BE2C (cell line): ENCODE data around the gene PDZD8.

Source experiments
- DNase-seq: peaks from one replicate; pipeline ENCODE4 v3.0.0-alpha.2; 2020
- H3K27me3 ChIP-seq: fragments of 250-450 bp; sonication (Bioruptor Pico); 2 replicates; pipeline ENCODE4 v1.5.1; 2020; ENCODE audit warnings: mild to moderate bottlenecking
- H3K36me3 ChIP-seq: fragments of 250-450 bp; sonication (Bioruptor Pico); 2 replicates; pipeline ENCODE4 v1.5.1; 2020; ENCODE audit warnings: mild to moderate bottlenecking
- H3K4me1 ChIP-seq: fragments of 250-450 bp; sonication (Bioruptor Pico); 2 replicates; pipeline ENCODE4 v1.5.1; 2020
- H3K4me3 ChIP-seq: 2 replicates; pipeline ENCODE4 v1.5.1; 2011; ENCODE audit warnings: low read depth, low read length
- H3K9me3 ChIP-seq: fragments of 250-450 bp; sonication (Bioruptor Pico); 2 replicates; pipeline ENCODE4 v1.5.1; 2020
- TF ChIP-seq, protein P1 (sequence below): IDR thresholded peaks from 2 replicates; pipeline ENCODE4 v1.5.1; 2012; ENCODE audit warnings: mild to moderate bottlenecking, low read depth, low read length

PDZD8 gene

DNA sequence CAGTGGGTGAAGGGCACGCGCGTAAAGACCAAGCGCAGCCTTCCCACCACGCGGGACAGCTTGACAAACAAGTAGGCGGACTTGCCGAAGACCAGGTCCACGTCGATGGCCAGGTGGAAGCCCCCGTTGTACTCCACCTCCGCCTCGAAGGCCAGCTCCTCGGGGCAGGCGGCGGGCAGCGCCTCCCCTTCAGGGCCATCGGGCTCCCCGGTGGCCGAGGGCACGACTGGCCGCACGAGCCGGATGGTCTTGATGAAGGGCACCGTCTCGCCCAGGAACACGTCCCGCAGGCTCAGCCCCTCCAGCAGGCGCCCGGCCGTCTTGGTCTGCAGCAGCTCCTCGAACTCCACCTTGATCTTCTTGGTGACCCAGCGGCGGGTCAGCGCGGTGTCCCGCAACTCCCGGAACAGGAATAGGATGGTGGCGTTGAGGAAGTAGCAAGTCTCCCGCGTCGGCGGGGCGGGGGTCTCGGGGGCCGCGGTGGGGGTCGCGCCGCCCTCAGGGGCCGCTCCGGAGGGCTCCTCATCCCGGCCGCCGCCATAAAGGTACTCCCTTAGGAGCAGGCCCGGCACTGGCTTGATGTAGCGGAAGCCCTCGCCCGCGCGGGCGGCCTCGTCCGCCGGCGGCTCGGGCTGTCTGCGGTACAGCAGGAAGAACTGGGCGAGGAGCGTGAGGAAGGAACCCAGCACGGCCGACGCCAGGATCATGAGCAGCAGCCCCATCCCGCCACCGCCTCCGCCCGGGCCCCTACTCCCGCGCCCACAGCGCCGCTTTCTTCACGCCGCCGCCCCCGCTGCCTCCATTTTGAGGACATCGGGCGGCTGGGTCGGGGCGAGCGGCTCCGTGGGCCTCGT lies 507 bp downstream of the PDZD8 start:
- peak overlapping the region; percentile 94 for H3K4me3 ChIP-seq
- 0 out of 2 replicates have a peak, but pooled peaks cover 3% of the 10 kb centered on the region for H3K36me3 ChIP-seq
- no peaks in the 10 kb centered on the region for H3K4me1 ChIP-seq
- no peaks in the 10 kb centered on the region for H3K9me3 ChIP-seq
- TF ChIP-seq, protein P1, sequence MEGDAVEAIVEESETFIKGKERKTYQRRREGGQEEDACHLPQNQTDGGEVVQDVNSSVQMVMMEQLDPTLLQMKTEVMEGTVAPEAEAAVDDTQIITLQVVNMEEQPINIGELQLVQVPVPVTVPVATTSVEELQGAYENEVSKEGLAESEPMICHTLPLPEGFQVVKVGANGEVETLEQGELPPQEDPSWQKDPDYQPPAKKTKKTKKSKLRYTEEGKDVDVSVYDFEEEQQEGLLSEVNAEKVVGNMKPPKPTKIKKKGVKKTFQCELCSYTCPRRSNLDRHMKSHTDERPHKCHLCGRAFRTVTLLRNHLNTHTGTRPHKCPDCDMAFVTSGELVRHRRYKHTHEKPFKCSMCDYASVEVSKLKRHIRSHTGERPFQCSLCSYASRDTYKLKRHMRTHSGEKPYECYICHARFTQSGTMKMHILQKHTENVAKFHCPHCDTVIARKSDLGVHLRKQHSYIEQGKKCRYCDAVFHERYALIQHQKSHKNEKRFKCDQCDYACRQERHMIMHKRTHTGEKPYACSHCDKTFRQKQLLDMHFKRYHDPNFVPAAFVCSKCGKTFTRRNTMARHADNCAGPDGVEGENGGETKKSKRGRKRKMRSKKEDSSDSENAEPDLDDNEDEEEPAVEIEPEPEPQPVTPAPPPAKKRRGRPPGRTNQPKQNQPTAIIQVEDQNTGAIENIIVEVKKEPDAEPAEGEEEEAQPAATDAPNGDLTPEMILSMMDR, result no peak
- DNase-seq, result peak; percentile 27
- H3K27me3 ChIP-seq, result peaks cover 10% of the 10 kb centered on the region

DNA sequence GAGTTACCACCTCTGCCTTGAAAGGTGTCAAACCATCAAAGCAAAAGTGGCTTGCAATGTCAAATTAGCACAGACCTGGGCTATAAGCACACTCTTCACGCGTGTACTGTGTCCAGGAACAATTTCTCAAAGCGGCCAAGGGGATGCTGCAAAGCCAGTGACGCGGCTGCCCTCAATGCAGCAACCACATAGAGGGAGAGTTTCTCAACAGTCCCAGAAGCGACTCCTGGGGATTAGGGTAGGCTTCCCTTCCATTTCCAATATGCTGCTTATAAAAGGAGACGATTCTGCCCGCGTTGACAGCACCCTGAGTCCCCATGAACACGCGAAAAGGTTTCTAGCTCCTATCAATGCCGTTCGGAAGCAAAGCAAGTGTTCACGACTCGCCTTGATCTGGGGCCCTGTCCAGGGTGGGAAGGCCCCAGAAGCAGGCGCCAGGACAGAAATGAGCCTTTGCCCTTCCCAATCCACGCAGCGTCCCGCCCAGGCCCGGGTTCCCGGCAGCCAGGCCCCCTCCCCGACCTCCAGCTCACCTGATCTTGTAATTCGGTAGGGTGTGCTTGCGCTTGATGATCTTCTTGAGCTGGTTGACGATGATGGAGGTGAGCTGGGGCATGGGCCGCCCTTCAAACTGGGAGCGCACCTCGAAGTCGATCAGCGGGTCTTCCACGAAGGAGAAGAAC lies 1.3 kb downstream of the PDZD8 start:
- 0 out of 2 replicates have a peak, but pooled peaks cover 3% of the 10 kb centered on the region for H3K36me3 ChIP-seq
- peak; percentile 28 for DNase-seq
- H3K4me1 ChIP-seq, result no peaks in the 10 kb centered on the region
- TF ChIP-seq, protein P1, result no peak
- H3K4me3 ChIP-seq, result peak overlapping the region; percentile 94
- H3K9me3 ChIP-seq, result no peaks in the 10 kb centered on the region
- H3K27me3 ChIP-seq, result peaks cover 2% of the 10 kb centered on the region

DNA sequence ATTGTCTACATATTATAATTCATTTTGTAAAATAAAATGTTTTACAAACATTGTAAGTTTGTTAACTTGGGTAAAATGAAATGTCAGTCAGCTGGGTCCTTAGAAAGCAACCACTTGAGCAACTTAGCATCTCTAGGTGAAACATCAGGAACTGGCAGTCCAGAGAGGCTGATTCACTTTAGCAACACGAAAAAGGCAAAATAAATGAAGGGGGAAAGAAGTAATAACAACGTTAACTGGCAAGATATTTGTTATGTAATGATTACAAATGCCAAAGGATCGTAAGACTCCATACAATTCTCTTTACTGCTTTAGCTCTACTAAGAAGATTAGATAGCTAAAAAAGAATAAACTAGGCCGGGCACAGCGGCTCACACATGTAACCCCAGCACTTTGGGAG lies 5.0 kb downstream of the PDZD8 start:
- H3K9me3 ChIP-seq, result no peaks in the 10 kb centered on the region
- DNase-seq, result no peak
- no peak overlapping the region for H3K4me3 ChIP-seq
- no peaks in the 10 kb centered on the region for H3K27me3 ChIP-seq
- TF ChIP-seq, protein P1, result no peak
- no peaks in the 10 kb centered on the region for H3K4me1 ChIP-seq
- H3K36me3 ChIP-seq, result 0 out of 2 replicates have a peak, but pooled peaks cover 3% of the 10 kb centered on the region

DNA sequence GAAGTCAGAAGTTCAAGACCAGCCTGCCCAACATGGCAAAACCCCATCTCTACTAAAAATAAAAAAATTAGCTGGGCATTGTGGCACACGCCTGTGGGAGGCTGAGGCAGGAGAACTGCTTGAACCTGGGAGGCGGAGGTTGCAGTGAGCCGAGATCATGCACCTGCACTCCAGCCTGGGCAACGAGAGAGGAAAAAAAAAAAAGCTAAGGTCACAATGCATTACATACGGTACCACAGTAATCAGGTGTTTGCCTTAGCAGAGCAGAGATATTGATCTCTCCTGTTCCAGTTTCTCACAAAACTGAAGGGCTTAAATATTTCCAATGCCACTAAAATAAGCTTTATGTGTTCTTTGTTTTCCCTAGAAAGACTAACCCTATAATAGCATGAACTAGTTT lies 7.5 kb downstream of the PDZD8 start:
- Histone ChIP-seq H3K4me3 (no peak overlapping the region), H3K4me1 (no peaks in the 10 kb centered on the region; the same call in 1 of the 2 replicates), H3K9me3 (no peaks in the 10 kb centered on the region), H3K27me3 (no peaks in the 10 kb centered on the region), H3K36me3 (no peaks in the 10 kb centered on the region)
- TF ChIP-seq, protein P1, result no peak
- no peak for DNase-seq

DNA sequence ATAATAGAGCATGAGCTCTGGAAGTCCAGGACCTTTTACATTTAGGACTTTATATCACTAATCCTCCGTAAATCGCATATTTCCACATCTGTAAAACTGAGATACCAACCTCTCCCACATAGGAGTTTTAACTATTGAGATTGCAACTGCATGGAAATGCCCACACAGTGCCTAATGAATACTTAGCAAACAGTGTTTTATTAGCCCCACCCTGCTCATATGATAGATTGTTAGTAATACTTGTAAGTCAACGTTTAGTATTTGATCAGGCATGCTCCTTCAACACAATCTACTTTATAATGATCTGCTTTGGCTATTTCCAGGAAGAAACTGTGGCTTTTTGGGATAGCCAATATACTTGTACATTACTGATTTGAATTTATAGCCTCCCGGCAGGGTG lies 8.5 kb downstream of the PDZD8 start:
- no peaks in the 10 kb centered on the region for H3K36me3 ChIP-seq
- no peaks in the 10 kb centered on the region for H3K27me3 ChIP-seq
- H3K4me3 ChIP-seq, result no peak overlapping the region
- no peaks in the 10 kb centered on the region for H3K9me3 ChIP-seq
- H3K4me1 ChIP-seq, result no peaks in the 10 kb centered on the region; the same call in 1 of the 2 replicates
- no peak for DNase-seq
- TF ChIP-seq, protein P1, result no peak

DNA sequence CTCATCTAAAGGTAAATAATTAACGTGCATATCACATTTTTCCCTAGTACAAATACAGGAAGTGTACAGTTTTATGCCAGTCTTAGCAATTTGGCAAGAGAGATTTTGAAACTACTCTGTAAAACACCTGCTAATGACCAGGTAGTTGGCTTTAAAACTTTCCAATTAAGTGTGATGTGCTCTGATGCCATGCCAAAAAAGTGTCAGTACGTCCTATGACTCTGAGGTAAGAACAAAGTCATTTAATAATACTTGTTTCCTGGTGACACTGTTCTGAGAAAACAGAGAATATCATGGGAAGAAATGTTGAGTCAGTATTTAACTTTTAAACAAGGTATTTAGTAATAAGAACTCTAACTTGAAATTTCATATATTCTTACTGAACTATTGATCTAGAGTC lies 9.6 kb downstream of the PDZD8 start:
- no peak for DNase-seq
- Histone ChIP-seq H3K27me3 (no peaks in the 10 kb centered on the region), H3K4me1 (peaks cover 4% of the 10 kb centered on the region), H3K9me3 (no peaks in the 10 kb centered on the region), H3K36me3 (no peaks in the 10 kb centered on the region), H3K4me3 (no peak overlapping the region)
- TF ChIP-seq, protein P1, result no peak
